GM12874 (cell line): ENCODE data around the gene CLCN7.

Experiments
- TF ChIP-seq, protein P1 (sequence below): IDR thresholded peaks from 2 replicates; pipeline ENCODE4 v1.5.1; 2011; ENCODE audit warnings: low read depth, mild to moderate bottlenecking, control low read depth, low read length, moderate library complexity; ENCODE audit not compliant: insufficient read depth

The CLCN7 gene

DNA sequence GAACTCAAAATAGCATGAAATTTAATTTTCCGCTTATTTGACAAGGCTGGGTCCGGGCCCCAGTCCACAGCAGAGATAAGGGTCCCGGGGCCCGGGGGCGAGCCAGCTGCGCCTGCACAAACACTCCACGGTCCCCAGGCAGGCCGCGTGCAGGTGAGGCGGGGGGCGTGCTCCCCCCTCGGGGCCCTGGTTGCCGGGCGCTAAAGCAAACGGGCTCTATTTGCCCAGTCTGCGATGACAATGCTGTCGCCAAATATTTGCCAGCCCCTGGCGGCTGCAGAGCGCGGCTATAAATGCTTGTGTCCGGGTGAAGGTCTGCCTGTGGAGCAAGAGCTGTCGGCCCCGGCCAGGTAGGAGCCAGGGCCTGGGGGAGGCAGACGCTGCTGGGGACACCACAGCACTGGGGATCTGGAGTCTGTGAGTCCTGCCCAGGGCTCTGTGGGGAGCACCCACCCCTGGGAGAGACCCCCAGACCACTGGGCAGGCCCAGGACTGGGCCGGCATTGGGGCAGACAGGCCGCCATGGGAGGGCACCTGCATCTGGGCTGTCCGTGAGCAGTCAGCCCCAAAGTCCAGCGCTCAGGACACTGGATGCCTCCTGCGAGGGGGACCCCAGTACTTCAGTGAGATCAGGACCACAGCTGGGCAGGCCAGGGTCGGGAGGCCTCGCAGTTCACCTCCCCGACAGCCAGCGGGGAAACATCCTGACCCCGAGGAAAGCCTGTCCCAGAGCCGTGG is 43.9 kb downstream of the CLCN7 start, which contains the start of gene PERCC1:
Gene PERCC1, plus strand, starts transcription at position 320 of the 738 bp plus-strand sequence. CDS start 1,516 bp downstream, outside the sequence.
- TF ChIP-seq, protein P1, sequence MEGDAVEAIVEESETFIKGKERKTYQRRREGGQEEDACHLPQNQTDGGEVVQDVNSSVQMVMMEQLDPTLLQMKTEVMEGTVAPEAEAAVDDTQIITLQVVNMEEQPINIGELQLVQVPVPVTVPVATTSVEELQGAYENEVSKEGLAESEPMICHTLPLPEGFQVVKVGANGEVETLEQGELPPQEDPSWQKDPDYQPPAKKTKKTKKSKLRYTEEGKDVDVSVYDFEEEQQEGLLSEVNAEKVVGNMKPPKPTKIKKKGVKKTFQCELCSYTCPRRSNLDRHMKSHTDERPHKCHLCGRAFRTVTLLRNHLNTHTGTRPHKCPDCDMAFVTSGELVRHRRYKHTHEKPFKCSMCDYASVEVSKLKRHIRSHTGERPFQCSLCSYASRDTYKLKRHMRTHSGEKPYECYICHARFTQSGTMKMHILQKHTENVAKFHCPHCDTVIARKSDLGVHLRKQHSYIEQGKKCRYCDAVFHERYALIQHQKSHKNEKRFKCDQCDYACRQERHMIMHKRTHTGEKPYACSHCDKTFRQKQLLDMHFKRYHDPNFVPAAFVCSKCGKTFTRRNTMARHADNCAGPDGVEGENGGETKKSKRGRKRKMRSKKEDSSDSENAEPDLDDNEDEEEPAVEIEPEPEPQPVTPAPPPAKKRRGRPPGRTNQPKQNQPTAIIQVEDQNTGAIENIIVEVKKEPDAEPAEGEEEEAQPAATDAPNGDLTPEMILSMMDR: no peak

DNA sequence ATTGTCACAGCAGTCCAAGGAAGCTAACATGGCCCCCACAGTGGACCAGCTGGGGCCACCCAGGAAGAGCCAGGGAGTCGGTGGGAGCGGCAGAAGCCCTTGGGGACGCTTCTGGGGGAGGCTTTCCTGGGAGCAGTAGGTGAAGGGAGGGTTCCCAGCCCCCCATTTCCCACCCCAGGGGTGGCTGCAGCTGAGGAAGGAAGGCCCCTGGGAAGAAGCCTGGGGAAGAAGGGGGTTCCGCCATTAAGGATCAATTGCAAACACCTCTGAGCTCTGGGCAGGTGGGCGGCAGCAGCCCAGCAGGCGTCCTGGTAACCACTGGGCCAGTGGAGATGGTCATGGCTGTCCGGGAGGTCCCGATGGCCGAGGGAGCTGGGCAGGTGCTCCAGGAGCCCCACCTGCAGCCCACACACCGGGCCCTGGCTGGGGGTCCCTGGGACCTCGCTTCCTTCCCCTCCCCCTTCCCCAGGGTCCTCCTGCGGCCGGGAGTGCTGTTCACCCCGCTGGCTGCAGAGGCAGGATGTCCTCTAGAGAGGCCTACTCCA is 44.5 kb downstream of the CLCN7 start:
- TF ChIP-seq, protein P1: no peak

DNA sequence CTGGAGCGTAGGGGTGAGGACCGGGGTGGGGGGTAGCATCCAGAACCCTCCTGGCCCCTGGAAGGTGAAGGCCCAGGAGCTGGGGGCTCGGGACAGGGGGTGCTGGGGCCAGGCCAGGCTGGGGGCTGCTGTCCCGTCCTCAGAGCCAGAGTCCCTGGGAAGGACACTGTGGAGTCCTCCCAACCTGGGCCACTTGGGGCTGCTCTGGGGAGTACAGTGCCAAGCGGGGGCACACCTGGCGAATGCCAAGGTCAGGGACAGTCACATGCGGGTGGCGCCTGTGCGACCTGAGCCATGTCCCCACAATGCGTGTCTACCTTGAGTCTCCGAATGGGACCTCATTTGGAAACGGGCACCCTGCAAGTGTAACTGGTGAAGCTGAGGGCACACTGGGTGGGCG is 45.2 kb downstream of the CLCN7 start:
- TF ChIP-seq, protein P1: no peak

DNA sequence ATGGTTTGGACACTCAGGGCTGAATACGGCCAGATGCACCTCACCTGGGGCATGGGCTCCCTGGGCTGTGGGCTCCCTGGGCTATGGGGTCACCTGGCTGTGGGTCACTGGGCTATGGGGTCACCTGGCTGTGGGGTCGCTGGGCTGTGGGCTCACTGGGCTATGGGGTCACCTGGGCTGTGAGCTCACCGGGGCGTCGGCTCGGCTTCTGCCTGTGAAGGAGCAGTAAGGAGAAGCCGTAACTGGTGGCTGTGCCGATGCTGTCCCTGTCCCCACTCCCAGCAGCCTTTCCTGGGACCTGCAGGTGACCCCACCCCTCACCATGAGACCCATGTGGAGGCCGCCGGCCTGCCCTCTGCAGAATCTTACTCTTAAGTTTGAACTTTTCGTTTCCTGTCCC is 45.8 kb downstream of the CLCN7 start:
- TF ChIP-seq, protein P1: no peak

DNA sequence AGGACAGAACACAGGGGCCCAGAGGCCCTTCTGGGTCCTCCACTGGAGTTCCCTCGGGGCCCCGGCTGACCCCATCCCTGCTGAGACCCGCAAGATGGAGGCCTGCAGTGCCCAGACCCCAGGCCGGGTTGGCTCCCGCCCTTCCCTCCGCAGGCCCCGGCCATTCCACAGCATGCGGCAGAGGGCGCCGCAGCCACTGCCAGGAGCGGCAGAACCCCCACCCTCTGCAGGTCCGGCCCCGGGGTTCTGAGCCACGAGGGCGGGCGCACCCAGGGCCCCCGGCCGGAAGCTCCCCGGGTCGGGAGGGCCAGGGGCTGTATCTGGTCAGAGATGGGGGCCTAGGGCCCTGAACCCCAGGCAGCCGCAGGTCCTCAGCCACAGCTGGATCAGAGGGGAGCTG is 46.3 kb downstream of the CLCN7 start:
- TF ChIP-seq, protein P1: peak; percentile 50

DNA sequence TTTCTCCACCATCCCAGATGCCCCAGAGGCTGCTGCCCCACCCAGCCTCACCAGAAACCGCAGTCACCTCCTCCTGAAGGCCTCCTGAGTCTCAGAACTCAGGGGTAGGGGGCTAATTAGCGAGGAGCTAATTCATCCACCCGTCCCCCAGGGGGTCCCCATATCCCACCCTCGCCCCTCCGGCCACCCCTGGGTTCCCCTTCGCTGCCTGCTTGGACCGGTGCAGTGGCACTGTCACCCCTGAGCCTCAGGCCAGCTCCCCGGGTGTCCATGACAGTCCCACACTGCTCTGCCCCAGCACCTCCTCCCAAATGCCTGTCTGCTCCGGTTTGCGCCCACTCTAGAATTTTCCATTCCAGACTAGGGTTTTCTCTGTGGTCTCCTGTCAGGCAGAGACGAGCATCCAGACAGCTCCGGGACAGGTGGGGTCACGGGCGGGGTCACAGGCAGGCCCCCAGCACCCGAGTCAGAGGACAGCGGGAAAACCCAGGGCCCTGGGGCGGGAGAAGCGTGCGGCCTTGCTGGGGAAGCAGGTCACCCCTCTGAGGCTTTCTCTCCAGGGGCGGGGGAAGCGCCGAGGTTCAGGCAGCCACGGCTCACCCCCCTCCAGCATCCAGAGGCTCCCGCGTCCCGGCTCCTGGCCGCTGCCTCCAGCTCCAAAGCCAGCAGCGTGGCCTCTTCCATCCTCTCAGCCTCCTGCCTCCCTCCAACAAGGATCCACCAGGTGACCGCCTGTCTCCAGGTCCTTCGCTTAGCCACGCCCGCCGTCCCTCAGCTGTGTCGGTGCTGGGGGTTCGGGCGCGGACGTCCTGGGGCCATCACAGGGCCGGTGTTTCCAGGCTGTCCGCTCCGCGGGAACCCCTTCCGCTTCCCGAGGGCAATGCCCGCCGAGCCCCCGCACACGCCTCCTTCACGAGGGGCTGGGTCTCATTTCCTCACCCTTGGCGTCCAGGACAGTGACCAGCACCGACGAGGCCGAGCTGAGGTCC is 47.1 kb downstream of the CLCN7 start:
- TF ChIP-seq, protein P1: no peak
